Measurements from ENCODE around the gene SERPINB1.

Gene SERPINB1

DNA sequence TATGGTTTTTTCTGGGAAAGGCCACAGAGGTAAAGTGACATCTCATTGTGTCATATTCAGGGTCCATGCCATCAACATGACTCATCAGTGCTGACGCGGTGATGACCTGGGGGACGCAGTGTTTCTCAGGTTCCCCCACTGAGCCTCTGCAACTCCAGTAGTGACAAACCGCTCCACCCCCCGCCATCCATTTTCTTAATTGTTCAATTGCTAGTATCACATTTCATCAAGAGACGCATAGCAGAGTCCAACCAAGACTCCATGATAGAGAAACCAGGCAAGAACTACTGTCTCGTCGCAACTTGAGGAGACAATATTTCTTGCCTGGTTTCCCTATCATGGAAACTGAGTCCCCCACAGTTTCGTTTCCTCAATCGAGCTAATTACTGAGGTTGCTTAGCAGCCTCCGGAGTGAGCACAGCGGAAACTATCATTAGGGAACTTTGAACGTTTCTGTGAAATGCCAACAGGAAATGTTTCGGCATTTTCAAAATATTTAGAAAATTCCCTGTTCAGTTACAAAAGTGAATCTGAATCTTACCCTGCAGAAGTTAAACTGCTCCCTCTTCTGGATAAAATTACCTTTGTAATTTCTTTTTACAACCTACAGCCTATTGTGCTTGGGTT lies 12.2 kb upstream of the SERPINB1 start (continued):
- TF ChIP-seq ZNF112 (tag by site-specific recombination; IDR thresholded peaks at IDR 0.05) (no peak), ZSCAN30 (tag by site-specific recombination; IDR thresholded peaks at IDR 0.05) (no peak), ZNF610 (tag by site-specific recombination; IDR thresholded peaks at IDR 0.05; ENCODE audit: borderline replicate concordance) (no peak), ZNF544 (tag by site-specific recombination; IDR thresholded peaks at IDR 0.05) (no peak), WT1 (tag by site-specific recombination; IDR thresholded peaks at IDR 0.05) (peak; percentile 65; the same call in 1 of the 2 replicates), ZNF629 (tag by site-specific recombination; IDR thresholded peaks at IDR 0.05) (peak; percentile 99), ZNF24 (tag by site-specific recombination; IDR thresholded peaks at IDR 0.05) (0 out of 2 replicates have a peak, but pooled peaks have one; percentile 36), ZNF529 (tag by site-specific recombination; IDR thresholded peaks at IDR 0.05; ENCODE audit: insufficient replicate concordance) (no peak), ZFHX2 (tag by site-specific recombination; conservative IDR thresholded peaks at IDR 0.05) (no peak), ZNF664 (tag by site-specific recombination; IDR thresholded peaks at IDR 0.05) (0 out of 2 replicates have a peak, but pooled peaks have one; percentile 9), KLF1 (tag by site-specific recombination; IDR thresholded peaks at IDR 0.05) (0 out of 2 replicates have a peak, but pooled peaks have one; percentile 25), ZNF146 (tag by site-specific recombination; IDR thresholded peaks at IDR 0.05) (no peak), ZNF510 (tag by site-specific recombination; IDR thresholded peaks at IDR 0.05; ENCODE audit: insufficient replicate concordance) (no peak), REPIN1 (tag by site-specific recombination; IDR thresholded peaks at IDR 0.05; ENCODE audit: low read depth) (no peak), ZNF114 (tag by site-specific recombination; IDR thresholded peaks at IDR 0.05) (no peak), ZNF354C (tag by site-specific recombination; IDR thresholded peaks at IDR 0.05; ENCODE audit: borderline replicate concordance, low read depth) (no peak), ZNF843 (tag by site-specific recombination; IDR thresholded peaks at IDR 0.05) (0 out of 2 replicates have a peak, but pooled peaks have one; percentile 32), ZNF626 (tag by site-specific recombination; IDR thresholded peaks at IDR 0.05) (no peak), GLIS1 (tag by site-specific recombination; IDR thresholded peaks at IDR 0.05) (peak; percentile 94), ZNF184 (tag by site-specific recombination; IDR thresholded peaks at IDR 0.05) (no peak)
- TF ChIP-seq, protein P1, sequence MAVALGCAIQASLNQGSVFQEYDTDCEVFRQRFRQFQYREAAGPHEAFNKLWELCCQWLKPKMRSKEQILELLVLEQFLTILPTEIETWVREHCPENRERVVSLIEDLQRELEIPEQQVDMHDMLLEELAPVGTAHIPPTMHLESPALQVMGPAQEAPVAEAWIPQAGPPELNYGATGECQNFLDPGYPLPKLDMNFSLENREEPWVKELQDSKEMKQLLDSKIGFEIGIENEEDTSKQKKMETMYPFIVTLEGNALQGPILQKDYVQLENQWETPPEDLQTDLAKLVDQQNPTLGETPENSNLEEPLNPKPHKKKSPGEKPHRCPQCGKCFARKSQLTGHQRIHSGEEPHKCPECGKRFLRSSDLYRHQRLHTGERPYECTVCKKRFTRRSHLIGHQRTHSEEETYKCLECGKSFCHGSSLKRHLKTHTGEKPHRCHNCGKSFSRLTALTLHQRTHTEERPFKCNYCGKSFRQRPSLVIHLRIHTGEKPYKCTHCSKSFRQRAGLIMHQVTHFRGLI (tag by site-specific recombination; IDR thresholded peaks at IDR 0.05): peak; percentile 65; the same call in 1 of the 2 replicates
- TF ChIP-seq, protein P2, sequence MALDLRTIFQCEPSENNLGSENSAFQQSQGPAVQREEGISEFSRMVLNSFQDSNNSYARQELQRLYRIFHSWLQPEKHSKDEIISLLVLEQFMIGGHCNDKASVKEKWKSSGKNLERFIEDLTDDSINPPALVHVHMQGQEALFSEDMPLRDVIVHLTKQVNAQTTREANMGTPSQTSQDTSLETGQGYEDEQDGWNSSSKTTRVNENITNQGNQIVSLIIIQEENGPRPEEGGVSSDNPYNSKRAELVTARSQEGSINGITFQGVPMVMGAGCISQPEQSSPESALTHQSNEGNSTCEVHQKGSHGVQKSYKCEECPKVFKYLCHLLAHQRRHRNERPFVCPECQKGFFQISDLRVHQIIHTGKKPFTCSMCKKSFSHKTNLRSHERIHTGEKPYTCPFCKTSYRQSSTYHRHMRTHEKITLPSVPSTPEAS (tag by site-specific recombination; IDR thresholded peaks at IDR 0.05): 0 out of 2 replicates have a peak, but pooled peaks have one; percentile 5
- TF ChIP-seq, protein P3, sequence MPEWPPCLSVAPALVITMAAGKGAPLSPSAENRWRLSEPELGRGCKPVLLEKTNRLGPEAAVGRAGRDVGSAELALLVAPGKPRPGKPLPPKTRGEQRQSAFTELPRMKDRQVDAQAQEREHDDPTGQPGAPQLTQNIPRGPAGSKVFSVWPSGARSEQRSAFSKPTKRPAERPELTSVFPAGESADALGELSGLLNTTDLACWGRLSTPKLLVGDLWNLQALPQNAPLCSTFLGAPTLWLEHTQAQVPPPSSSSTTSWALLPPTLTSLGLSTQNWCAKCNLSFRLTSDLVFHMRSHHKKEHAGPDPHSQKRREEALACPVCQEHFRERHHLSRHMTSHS (tag by site-specific recombination; IDR thresholded peaks at IDR 0.05): no peak
- TF ChIP-seq, protein P4, sequence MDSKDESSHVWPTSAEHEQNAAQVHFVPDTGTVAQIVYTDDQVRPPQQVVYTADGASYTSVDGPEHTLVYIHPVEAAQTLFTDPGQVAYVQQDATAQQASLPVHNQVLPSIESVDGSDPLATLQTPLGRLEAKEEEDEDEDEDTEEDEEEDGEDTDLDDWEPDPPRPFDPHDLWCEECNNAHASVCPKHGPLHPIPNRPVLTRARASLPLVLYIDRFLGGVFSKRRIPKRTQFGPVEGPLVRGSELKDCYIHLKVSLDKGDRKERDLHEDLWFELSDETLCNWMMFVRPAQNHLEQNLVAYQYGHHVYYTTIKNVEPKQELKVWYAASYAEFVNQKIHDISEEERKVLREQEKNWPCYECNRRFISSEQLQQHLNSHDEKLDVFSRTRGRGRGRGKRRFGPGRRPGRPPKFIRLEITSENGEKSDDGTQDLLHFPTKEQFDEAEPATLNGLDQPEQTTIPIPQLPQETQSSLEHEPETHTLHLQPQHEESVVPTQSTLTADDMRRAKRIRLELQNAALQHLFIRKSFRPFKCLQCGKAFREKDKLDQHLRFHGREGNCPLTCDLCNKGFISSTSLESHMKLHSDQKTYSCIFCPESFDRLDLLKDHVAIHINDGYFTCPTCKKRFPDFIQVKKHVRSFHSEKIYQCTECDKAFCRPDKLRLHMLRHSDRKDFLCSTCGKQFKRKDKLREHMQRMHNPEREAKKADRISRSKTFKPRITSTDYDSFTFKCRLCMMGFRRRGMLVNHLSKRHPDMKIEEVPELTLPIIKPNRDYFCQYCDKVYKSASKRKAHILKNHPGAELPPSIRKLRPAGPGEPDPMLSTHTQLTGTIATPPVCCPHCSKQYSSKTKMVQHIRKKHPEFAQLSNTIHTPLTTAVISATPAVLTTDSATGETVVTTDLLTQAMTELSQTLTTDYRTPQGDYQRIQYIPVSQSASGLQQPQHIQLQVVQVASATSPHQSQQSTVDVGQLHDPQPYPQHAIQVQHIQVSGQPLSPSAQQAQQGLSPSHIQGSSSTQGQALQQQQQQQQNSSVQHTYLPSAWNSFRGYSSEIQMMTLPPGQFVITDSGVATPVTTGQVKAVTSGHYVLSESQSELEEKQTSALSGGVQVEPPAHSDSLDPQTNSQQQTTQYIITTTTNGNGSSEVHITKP (tag by site-specific recombination; IDR thresholded peaks at IDR 0.05): peak; percentile 70; the same call in 1 of the 2 replicates
- TF ChIP-seq, protein P5, sequence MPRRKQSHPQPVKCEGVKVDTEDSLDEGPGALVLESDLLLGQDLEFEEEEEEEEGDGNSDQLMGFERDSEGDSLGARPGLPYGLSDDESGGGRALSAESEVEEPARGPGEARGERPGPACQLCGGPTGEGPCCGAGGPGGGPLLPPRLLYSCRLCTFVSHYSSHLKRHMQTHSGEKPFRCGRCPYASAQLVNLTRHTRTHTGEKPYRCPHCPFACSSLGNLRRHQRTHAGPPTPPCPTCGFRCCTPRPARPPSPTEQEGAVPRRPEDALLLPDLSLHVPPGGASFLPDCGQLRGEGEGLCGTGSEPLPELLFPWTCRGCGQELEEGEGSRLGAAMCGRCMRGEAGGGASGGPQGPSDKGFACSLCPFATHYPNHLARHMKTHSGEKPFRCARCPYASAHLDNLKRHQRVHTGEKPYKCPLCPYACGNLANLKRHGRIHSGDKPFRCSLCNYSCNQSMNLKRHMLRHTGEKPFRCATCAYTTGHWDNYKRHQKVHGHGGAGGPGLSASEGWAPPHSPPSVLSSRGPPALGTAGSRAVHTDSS (tag by site-specific recombination; IDR thresholded peaks at IDR 0.05): no peak
- TF ChIP-seq, protein P6, sequence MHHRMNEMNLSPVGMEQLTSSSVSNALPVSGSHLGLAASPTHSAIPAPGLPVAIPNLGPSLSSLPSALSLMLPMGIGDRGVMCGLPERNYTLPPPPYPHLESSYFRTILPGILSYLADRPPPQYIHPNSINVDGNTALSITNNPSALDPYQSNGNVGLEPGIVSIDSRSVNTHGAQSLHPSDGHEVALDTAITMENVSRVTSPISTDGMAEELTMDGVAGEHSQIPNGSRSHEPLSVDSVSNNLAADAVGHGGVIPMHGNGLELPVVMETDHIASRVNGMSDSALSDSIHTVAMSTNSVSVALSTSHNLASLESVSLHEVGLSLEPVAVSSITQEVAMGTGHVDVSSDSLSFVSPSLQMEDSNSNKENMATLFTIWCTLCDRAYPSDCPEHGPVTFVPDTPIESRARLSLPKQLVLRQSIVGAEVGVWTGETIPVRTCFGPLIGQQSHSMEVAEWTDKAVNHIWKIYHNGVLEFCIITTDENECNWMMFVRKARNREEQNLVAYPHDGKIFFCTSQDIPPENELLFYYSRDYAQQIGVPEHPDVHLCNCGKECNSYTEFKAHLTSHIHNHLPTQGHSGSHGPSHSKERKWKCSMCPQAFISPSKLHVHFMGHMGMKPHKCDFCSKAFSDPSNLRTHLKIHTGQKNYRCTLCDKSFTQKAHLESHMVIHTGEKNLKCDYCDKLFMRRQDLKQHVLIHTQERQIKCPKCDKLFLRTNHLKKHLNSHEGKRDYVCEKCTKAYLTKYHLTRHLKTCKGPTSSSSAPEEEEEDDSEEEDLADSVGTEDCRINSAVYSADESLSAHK (tag by site-specific recombination; IDR thresholded peaks at IDR 0.05): no peak
- TF ChIP-seq, protein P7, sequence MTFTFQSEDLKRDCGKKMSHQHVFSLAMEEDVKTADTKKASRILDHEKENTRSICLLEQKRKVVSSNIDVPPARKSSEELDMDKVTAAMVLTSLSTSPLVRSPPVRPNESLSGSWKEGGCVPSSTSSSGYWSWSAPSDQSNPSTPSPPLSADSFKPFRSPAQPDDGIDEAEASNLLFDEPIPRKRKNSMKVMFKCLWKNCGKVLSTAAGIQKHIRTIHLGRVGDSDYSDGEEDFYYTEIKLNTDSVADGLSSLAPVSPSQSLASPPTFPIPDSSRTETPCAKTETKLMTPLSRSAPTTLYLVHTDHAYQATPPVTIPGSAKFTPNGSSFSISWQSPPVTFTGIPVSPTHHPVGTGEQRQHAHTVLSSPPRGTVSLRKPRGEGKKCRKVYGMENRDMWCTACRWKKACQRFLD (tag by site-specific recombination; IDR thresholded peaks at IDR 0.05): no peak
